Lung (tissue), 12 donors: Measurements from ENCODE around the gene PIWIL1. TPM values are rescaled to one million over a fixed set of nuclear protein-coding genes. Genes with fewer than 3 reads are reported as not detected.
A peak's percentile ranks its signal among the peaks of the same experiment; 100 is the strongest.

Source experiments
- ATAC-seq: fragments of 200-7000 bp; cut with Tn5 transposase; one replicate; pipeline ENCODE4 v1.9.1; 2020; ENCODE audit warnings: moderate number of reproducible peaks; ENCODE audit not compliant: insufficient read depth, low FRiP score
- DNase-seq, 3 donors: peaks; one replicate each; pipeline ENCODE4 v3.0.0-alpha.2; 2013 to 2017
- H3K27ac ChIP-seq, 2 donors: one replicate each; pipeline ENCODE4 v1.5.1; 2013; ENCODE audit warnings: mild to moderate bottlenecking in 2 of 2, moderate library complexity in 2 of 2, control low read depth in 1 of 2, inconsistent platforms in 1 of 2, low read depth in 1 of 2, low read length in 1 of 2
- H3K27me3 ChIP-seq, 3 donors: one replicate each; pipeline ENCODE4 v1.5.1; 2013; ENCODE audit warnings: low read length in 2 of 3; ENCODE audit not compliant: control insufficient read depth in 3 of 3, insufficient read depth in 3 of 3
- H3K36me3 ChIP-seq, 4 donors: one replicate each; pipeline ENCODE4 v1.5.1; 2013; ENCODE audit warnings: low read length in 4 of 4, mild to moderate bottlenecking in 1 of 4, moderate library complexity in 1 of 4; ENCODE audit not compliant: control insufficient read depth in 4 of 4, insufficient read depth in 4 of 4
- H3K4me1 ChIP-seq, 5 donors: one replicate each; pipeline ENCODE4 v1.5.1; 2013; ENCODE audit warnings: low read length in 5 of 5, mild to moderate bottlenecking in 2 of 5, moderate library complexity in 1 of 5; ENCODE audit not compliant: control insufficient read depth in 5 of 5, insufficient read depth in 5 of 5
- H3K4me3 ChIP-seq: one replicate; pipeline ENCODE4 v1.5.1; 2013; ENCODE audit warnings: mild to moderate bottlenecking, control low read depth, moderate library complexity
- H3K9ac ChIP-seq, 2 donors: one replicate each; pipeline ENCODE4 v1.5.1; 2013; ENCODE audit warnings: low read length in 2 of 2, control low read depth in 1 of 2; ENCODE audit not compliant: insufficient read depth in 1 of 2
- H3K9me3 ChIP-seq, 4 donors: one replicate each; pipeline ENCODE4 v1.5.1; 2013; ENCODE audit warnings: low read length in 3 of 4, mild to moderate bottlenecking in 1 of 4, moderate library complexity in 1 of 4; ENCODE audit not compliant: control insufficient read depth in 4 of 4, insufficient read depth in 3 of 4
- WGBS, 2 donors: extraction: QIAGEN DNeasy Blood & Tissue Kit; methylation state at CpG; one replicate each; pipeline ENCODE4 v1.1.7; 2013; 5-methylcytosine and 5-hydroxymethylcytosine counted together
- polyA plus RNA-seq, 2 donors: library from polyadenylated mRNA; stranded (reverse); fragments of 200-250 nt; gene quantifications; one replicate each; pipeline ENCODE4 v1.2.1, GENCODE V29; 2013
- total RNA-seq, 2 donors: library from RNA; depleted of rRNA in 1 of 2; stranded (reverse); fragments of >200 nt in 1 of 2; gene quantifications; one replicate each; pipeline ENCODE4 v1.2.1, GENCODE V29; 2014 to 2021
- TF ChIP-seq, protein P1 (sequence below): IDR thresholded peaks from 2 replicates; pipeline ENCODE4 v1.5.1; 2012; ENCODE audit warnings: mild to moderate bottlenecking; ENCODE audit errors: control extremely low read depth, extremely low read depth
- donor health status: control.
- donor health status: control.
- donor health status: Bipolar disorder and iron deficiency.
- donor health status: healthy.
- donor health status: DM: yes; HTN: yes; CAD: no.

Gene PIWIL1
- total and polyA plus RNA-seq, 4 donors = not detected

DNA sequence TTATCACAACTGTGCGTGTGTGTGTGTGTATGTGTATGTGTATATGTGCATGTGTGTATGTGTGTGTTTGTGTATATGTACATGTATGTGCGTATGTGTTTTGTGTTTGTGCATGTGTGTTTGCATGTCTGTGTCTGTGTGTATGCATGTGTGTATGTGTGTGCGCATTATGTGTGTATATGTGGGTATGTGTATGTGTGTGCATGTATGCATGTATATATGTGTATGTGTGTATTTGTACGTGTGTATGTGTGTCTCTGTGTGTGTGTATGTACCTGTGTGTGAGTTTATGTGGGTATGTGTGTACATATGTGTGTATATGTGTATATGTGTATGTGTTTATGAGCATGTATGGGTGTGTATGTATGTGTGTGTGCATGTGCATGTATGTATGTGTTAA, 37.6 kb upstream of the PIWIL1 start:
- Histone ChIP-seq H3K4me3 (no peak overlapping the region), H3K9ac (no peak overlapping the region), H3K27me3 (peaks cover 0 to 5% (median 0%) of the 10 kb centered on the region in 3 donors), H3K4me1 (no peaks in the 10 kb centered on the region), H3K36me3 (no peaks in the 10 kb centered on the region), H3K27ac (no peak overlapping the region), H3K9me3 (peaks cover 0 to 3% (median 1%) of the 10 kb centered on the region in 4 donors)
- WGBS, 2 donors = 92% methylated on average over 4 of the region's 4 CpGs
- ATAC-seq = no peak
- DNase-seq = no peak
- TF ChIP-seq, protein P1, sequence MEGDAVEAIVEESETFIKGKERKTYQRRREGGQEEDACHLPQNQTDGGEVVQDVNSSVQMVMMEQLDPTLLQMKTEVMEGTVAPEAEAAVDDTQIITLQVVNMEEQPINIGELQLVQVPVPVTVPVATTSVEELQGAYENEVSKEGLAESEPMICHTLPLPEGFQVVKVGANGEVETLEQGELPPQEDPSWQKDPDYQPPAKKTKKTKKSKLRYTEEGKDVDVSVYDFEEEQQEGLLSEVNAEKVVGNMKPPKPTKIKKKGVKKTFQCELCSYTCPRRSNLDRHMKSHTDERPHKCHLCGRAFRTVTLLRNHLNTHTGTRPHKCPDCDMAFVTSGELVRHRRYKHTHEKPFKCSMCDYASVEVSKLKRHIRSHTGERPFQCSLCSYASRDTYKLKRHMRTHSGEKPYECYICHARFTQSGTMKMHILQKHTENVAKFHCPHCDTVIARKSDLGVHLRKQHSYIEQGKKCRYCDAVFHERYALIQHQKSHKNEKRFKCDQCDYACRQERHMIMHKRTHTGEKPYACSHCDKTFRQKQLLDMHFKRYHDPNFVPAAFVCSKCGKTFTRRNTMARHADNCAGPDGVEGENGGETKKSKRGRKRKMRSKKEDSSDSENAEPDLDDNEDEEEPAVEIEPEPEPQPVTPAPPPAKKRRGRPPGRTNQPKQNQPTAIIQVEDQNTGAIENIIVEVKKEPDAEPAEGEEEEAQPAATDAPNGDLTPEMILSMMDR = no peak

DNA sequence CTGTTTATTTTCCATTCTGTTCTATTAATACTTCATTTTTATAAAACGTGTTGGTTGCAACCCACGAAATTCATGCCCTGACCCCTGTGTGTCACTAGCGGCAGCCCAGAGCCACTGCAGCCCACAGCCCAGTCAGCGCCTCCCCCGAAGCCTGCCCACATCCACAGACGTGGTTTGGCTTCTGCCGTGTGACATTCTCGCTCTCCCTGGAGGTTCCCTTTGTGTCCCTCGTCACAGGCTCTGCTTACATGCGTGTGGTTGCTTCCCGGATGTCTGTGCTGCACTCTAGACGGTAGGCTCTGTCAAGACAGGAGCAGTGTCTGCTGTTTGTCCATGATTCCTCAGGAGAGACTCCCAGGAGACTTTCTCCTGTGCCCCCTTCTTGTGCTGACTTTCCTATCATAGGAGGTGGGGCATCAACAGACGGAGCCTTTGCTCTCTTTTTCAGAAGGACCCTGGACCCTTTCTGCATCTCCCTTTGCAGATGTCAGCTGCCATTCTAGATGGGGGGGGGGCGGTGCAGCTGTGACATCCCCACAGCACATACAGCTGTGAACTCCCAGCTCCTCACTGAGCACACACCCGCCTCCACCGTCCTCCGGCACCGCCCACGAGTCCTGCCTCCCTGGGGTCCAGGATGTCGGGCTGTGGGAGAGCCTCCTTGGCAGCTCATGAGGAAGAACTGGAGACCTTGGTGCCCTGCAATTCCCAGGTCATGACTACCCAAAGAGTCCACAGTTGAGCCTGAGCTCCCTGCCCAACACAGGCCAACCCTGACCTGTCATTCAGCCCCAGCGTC, 36.8 kb upstream of the PIWIL1 start:
- no peak overlapping the region for H3K4me3 ChIP-seq
- H3K9me3 ChIP-seq = peaks cover 0 to 3% (median 1%) of the 10 kb centered on the region in 4 donors
- H3K27ac ChIP-seq = no peak overlapping the region
- H3K36me3 ChIP-seq = no peaks in the 10 kb centered on the region
- 73 to 74% methylated on average over 21 of the region's 21 CpGs for WGBS, 2 donors
- peak in 1 of 3 donors; percentile 16 for DNase-seq
- peaks cover 0 to 5% (median 0%) of the 10 kb centered on the region in 3 donors for H3K27me3 ChIP-seq
- no peaks in the 10 kb centered on the region for H3K4me1 ChIP-seq
- H3K9ac ChIP-seq = no peak overlapping the region
- TF ChIP-seq, protein P1 = no peak
- no peak for ATAC-seq

DNA sequence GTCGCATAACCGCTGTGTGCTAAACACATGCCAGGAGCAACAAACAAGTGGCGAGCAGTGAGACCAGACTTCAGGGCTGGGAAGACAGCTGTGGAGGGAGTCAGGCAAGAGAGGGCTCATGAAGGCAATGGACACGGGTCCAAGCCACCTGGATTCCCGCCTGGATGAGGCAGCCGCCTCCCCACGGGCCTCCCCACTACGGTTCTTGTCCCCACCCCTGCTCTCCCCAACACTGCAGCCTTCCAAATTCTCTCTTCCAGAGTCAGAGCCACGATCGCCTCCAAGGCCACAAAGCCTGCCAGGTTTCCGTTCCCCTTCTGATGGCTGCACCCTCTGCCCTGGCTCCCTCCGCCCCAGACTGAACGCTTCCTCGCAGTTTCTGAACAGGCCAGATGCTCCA, 36.1 kb upstream of the PIWIL1 start:
- DNase-seq (no peak), ATAC-seq (no peak)
- no peaks in the 10 kb centered on the region for H3K4me1 ChIP-seq
- WGBS, 2 donors = 84 to 85% methylated on average over 14 of the region's 14 CpGs
- no peak overlapping the region for H3K4me3 ChIP-seq
- no peak overlapping the region for H3K27ac ChIP-seq
- no peaks in the 10 kb centered on the region for H3K36me3 ChIP-seq
- peaks cover 0 to 5% (median 0%) of the 10 kb centered on the region in 3 donors for H3K27me3 ChIP-seq
- H3K9me3 ChIP-seq = peaks cover 0 to 3% (median 1%) of the 10 kb centered on the region in 4 donors
- TF ChIP-seq, protein P1 = no peak
- no peak overlapping the region for H3K9ac ChIP-seq
